Measurements from ENCODE around the gene GPR18.
"Not testable (repeated sequence)": the region's sequence is repeated elsewhere in the genome, so short reads cannot be mapped to it uniquely, and the experiment has no call there.

The GPR18 gene

GRCh38 chr13:99228737-99229691, 29.2 kb downstream of the GPR18 start:
- peak; percentile 64 for DNase-seq (ENCODE audit: low spot score)

- DNase-seq (ENCODE audit: low spot score): no peak
These were observed 30.1 kb downstream of the GPR18 start for GRCh38 chr13:99227909-99228688.

GRCh38 chr13:99227331-99227900, 30.8 kb downstream of the GPR18 start:
- no peak for DNase-seq (ENCODE audit: low spot score)

GRCh38 chr13:99226513-99226912, 31.7 kb downstream of the GPR18 start:
- no peak for DNase-seq (ENCODE audit: low spot score)

GRCh38 chr13:99225078-99225477, 33.1 kb downstream of the GPR18 start:
- no peak for DNase-seq (ENCODE audit: low spot score)

GRCh38 chr13:99224021-99224420, 34.2 kb downstream of the GPR18 start:
- DNase-seq (ENCODE audit: low spot score): no peak

- DNase-seq (ENCODE audit: low spot score): no peak
These were observed 34.6 kb downstream of the GPR18 start for GRCh38 chr13:99223587-99223986.

- no peak for DNase-seq (ENCODE audit: low spot score)
These were observed 36.5 kb downstream of the GPR18 start for GRCh38 chr13:99221567-99222239.

- no peak for DNase-seq (ENCODE audit: low spot score)
These were observed 37.8 kb downstream of the GPR18 start for GRCh38 chr13:99220199-99220935.

GRCh38 chr13:99218969-99219368, 39.2 kb downstream of the GPR18 start:
- peak; percentile 76 for DNase-seq (ENCODE audit: low spot score)

GRCh38 chr13:99218545-99218944, 39.6 kb downstream of the GPR18 start:
- no peak for DNase-seq (ENCODE audit: low spot score)

GRCh38 chr13:99218126-99218525, 40.1 kb downstream of the GPR18 start:
- DNase-seq (ENCODE audit: low spot score): no peak

- DNase-seq (ENCODE audit: low spot score): no peak
These were observed 40.6 kb downstream of the GPR18 start for GRCh38 chr13:99217461-99218110.

GRCh38 chr13:99215184-99215830, 42.9 kb downstream of the GPR18 start:
- peak; percentile 61 for DNase-seq (ENCODE audit: low spot score)

- no peak for DNase-seq (ENCODE audit: low spot score)
These were observed 43.4 kb downstream of the GPR18 start for GRCh38 chr13:99214731-99215130.

GRCh38 chr13:99214232-99214631, 43.9 kb downstream of the GPR18 start:
- no peak for DNase-seq (ENCODE audit: low spot score)

GRCh38 chr13:99211421-99212035, 46.7 kb downstream of the GPR18 start:
- DNase-seq (ENCODE audit: low spot score): no peak

- DNase-seq (ENCODE audit: low spot score): not testable (repeated sequence)
These were observed 47.6 kb downstream of the GPR18 start for GRCh38 chr13:99210627-99211026.

- no peak for DNase-seq (ENCODE audit: low spot score)
These were observed 49.2 kb downstream of the GPR18 start for GRCh38 chr13:99208845-99209527.

All from activated CD4-positive, alpha-beta T cell treated with anti-CD3 and anti-CD28 coated beads, Interleukin-2, Interleukin-4, amounts not matched to agents 100 ng/mL and 50 ng/mL, durations not matched to agents 16 hours and 8 hours (primary cell).